ENCODE data around the gene AKAP12. TPM values are rescaled to one million over a fixed set of nuclear protein-coding genes. Genes with fewer than 3 reads are reported as not detected.
A peak's percentile ranks its signal among the peaks of the same experiment; 100 is the strongest.

The AKAP12 gene
- total RNA-seq, 1 donor from 2014 or later: 46.6 TPM

DNA sequence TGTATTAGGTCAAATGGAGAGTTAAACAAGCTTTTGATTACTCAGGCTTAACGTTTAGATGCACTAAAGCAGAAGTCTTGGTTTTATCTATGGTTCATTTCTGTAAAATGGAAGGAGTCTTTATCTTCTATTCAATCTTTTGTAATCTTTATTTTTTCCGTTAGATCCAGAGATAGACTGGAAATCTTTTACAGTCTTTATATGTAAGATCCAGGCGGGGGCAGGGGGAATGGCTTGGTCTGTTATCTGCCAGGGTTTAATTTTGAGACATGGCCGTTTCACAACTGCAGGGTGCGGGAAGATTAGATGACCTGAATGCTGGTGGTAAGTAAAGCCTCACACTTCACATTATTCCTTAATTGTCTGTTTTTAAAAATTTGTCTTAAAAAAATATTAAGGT, 3.7 kb downstream of the AKAP12 start:
- Mint-ChIP-seq H3K4me3 (peak overlapping the region; percentile 94), H3K27me3 (ENCODE audit: low read depth) (peaks cover 12% of the 10 kb centered on the region), H3K36me3 (ENCODE audit: low read depth) (no peaks in the 10 kb centered on the region), H3K9me3 (no peaks in the 10 kb centered on the region), H3K27ac (ENCODE audit: unreplicated experiment) (no peak overlapping the region), H3K4me1 (peaks cover 35% of the 10 kb centered on the region)
- DNase-seq (ENCODE audit: low read depth, low spot score): no peak
- TF ChIP-seq, protein P1, sequence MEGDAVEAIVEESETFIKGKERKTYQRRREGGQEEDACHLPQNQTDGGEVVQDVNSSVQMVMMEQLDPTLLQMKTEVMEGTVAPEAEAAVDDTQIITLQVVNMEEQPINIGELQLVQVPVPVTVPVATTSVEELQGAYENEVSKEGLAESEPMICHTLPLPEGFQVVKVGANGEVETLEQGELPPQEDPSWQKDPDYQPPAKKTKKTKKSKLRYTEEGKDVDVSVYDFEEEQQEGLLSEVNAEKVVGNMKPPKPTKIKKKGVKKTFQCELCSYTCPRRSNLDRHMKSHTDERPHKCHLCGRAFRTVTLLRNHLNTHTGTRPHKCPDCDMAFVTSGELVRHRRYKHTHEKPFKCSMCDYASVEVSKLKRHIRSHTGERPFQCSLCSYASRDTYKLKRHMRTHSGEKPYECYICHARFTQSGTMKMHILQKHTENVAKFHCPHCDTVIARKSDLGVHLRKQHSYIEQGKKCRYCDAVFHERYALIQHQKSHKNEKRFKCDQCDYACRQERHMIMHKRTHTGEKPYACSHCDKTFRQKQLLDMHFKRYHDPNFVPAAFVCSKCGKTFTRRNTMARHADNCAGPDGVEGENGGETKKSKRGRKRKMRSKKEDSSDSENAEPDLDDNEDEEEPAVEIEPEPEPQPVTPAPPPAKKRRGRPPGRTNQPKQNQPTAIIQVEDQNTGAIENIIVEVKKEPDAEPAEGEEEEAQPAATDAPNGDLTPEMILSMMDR (conservative IDR thresholded peaks at IDR 0.05): no peak

DNA sequence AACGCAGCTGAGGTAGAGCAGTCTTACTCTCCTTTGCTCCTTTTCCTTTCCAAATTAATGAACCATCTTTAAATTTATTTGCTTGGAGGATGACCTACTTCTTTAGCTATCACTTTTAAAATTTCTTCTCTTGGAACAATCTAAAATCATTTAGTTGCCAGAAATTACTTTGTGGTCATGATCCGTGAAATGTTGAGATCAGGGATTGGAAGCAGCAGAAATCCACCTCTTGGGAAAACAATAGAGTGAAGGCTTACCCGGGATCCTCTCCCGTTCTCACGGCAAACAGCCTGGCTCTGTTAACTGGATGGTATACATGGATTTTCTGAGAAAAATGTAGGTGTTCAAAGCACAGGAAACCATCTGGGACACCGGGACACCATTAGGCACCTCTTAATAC, 7.7 kb downstream of the AKAP12 start:
- Mint-ChIP-seq H3K27ac (ENCODE audit: unreplicated experiment) (no peak overlapping the region), H3K36me3 (ENCODE audit: low read depth) (no peaks in the 10 kb centered on the region), H3K4me1 (peaks cover 12% of the 10 kb centered on the region), H3K4me3 (no peak overlapping the region), H3K9me3 (no peaks in the 10 kb centered on the region), H3K27me3 (ENCODE audit: low read depth) (peaks cover 2% of the 10 kb centered on the region)
- DNase-seq (ENCODE audit: low read depth, low spot score): no peak
- TF ChIP-seq, protein P1 (conservative IDR thresholded peaks at IDR 0.05): no peak

DNA sequence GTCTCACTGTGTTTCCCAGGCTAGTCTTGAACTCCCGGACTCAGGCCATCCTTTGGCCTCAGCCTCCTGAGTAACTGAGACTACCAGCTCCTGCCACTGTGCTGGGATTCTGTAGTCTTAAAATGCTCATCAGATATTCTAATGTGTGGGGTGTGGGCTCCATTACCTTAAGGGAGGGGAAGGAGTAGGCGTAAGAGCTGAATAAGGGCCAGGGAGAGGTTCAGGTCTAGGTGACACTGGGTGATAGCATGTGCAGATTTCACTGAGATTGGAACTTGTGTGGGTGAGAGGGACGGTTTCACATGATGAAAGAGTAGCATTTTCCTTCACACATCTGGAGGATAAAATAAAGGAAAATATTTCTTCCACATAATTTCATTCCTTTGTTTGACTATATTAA, 8.5 kb downstream of the AKAP12 start:
- H3K9me3 Mint-ChIP-seq: no peaks in the 10 kb centered on the region
- H3K27ac Mint-ChIP-seq (ENCODE audit: unreplicated experiment): peak overlapping the region; percentile 27

DNA sequence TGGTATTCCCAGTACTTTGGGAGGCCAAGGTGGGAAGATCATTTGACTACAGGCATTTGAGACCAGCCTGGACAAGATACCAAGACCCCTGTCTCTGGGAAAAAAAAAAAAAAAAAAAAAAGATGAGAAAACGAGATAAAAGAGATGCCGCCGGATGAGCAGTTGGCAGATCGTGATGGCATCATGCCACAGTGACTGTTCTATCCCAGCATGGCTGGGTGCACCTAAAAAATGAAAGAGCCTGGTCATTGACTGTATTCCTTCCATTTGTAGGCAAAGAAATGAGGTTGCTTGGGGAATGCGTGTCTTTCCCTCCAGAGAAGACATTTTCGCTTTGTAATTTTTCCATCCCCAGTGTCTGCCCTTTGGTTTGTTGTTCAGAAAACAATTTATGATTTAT, 12.9 kb downstream of the AKAP12 start:
- no peaks in the 10 kb centered on the region for H3K9me3 Mint-ChIP-seq
- peaks cover 15% of the 10 kb centered on the region for H3K4me1 Mint-ChIP-seq
- no peak for DNase-seq (ENCODE audit: low read depth, low spot score)
- H3K4me3 Mint-ChIP-seq: peak overlapping the region; percentile 11
- H3K27me3 Mint-ChIP-seq (ENCODE audit: low read depth): no peaks in the 10 kb centered on the region
- no peak overlapping the region for H3K27ac Mint-ChIP-seq (ENCODE audit: unreplicated experiment)
- TF ChIP-seq, protein P1 (conservative IDR thresholded peaks at IDR 0.05): no peak
- no peaks in the 10 kb centered on the region for H3K36me3 Mint-ChIP-seq (ENCODE audit: low read depth)

More for the DNA sequence above, 8.5 kb downstream of the AKAP12 start:
- H3K36me3 Mint-ChIP-seq (ENCODE audit: low read depth): no peaks in the 10 kb centered on the region
- TF ChIP-seq, protein P1 (conservative IDR thresholded peaks at IDR 0.05): no peak
- no peak overlapping the region for H3K4me3 Mint-ChIP-seq
- H3K27me3 Mint-ChIP-seq (ENCODE audit: low read depth): no peaks in the 10 kb centered on the region
- H3K4me1 Mint-ChIP-seq: peaks cover 5% of the 10 kb centered on the region
- DNase-seq (ENCODE audit: low read depth, low spot score): no peak

DNA sequence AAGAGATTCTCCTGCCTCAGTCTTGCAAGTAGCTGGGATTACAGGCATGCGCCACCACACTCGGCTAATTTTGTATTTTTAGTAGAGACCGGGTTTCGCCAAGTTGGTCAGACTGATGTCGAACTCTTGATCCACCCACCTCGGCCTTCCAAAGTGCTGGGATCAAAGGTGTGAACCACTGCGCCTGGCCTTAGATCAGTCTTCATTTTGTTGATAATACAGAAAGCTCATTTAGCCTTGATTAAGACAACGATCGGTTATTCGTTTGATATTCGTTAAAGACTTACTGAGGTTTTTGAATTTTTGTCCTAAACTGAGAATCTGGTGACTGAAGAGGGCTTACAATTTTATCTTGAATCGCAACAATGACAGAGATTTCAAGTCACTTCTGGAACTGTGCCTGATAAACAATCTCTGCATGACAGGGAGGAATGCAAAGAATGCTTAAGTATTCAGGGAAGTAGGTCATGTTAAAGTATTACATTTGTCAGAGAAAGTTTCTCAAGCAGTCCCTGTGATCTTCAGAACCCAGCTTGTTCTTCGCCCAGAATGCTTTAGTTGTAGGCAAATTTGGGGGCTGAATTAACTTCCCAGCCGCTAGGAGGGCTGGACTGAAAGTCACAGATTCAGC, 14.8 kb downstream of the AKAP12 start:
- H3K27me3 Mint-ChIP-seq (ENCODE audit: low read depth): no peaks in the 10 kb centered on the region
- no peaks in the 10 kb centered on the region for H3K9me3 Mint-ChIP-seq
- DNase-seq (ENCODE audit: low read depth, low spot score): no peak
- no peaks in the 10 kb centered on the region for H3K36me3 Mint-ChIP-seq (ENCODE audit: low read depth)
- H3K4me1 Mint-ChIP-seq: peaks cover 23% of the 10 kb centered on the region
- TF ChIP-seq, protein P1 (conservative IDR thresholded peaks at IDR 0.05): no peak
- no peak overlapping the region for H3K27ac Mint-ChIP-seq (ENCODE audit: unreplicated experiment)
- H3K4me3 Mint-ChIP-seq: no peak overlapping the region

Data from neural crest cell (in vitro differentiated cells).